Smooth muscle cell (in vitro differentiated cells): ENCODE results near the gene RERE. TPM values are rescaled to one million over a fixed set of nuclear protein-coding genes. Genes with fewer than 3 reads are reported as not detected.

Source experiments
- DNase-seq: peaks from one replicate; lab custom pipeline; 2025; ENCODE audit not compliant: unreplicated experiment; lab: John Stamatoyannopoulos, UW
- H2AFZ ChIP-seq: fragments of 200-600 bp; sonication (generic); 2 replicates; pipeline ENCODE4 v1.6.0; 2016; ENCODE audit warnings: antibody characterized with exemption, low read depth, mild to moderate bottlenecking
- H3F3A ChIP-seq: fragments of 200-600 bp; sonication (generic); 2 replicates; pipeline ENCODE4 v1.6.0; 2017; ENCODE audit warnings: antibody characterized with exemption, low read depth
- H3K27ac ChIP-seq: fragments of 200-600 bp; sonication (generic); 2 replicates; pipeline ENCODE4 v1.5.1; 2016; ENCODE audit warnings: low read depth, mild to moderate bottlenecking
- H3K27me3 ChIP-seq: fragments of 200-600 bp; sonication (generic); 2 replicates; pipeline ENCODE4 v1.6.1; 2016; ENCODE audit warnings: low read depth, mild to moderate bottlenecking
- H3K36me3 ChIP-seq: fragments of 200-600 bp; sonication (generic); 2 replicates; pipeline ENCODE4 v1.5.1; 2016; ENCODE audit warnings: low read depth
- H3K4me1 ChIP-seq: fragments of 200-600 bp; sonication (generic); 2 replicates; pipeline ENCODE4 v1.5.1; 2016; ENCODE audit warnings: low read depth
- H3K4me2 ChIP-seq: fragments of 200-600 bp; sonication (generic); 2 replicates; pipeline ENCODE4 v1.6.0; 2016; ENCODE audit warnings: mild to moderate bottlenecking
- H3K4me3 ChIP-seq: fragments of 200-600 bp; sonication (generic); 2 replicates; pipeline ENCODE4 v1.5.1; 2016; ENCODE audit warnings: mild to moderate bottlenecking
- H3K79me2 ChIP-seq: fragments of 200-600 bp; sonication (generic); 2 replicates; pipeline ENCODE4 v1.6.0; 2016; ENCODE audit warnings: low read depth, mild to moderate bottlenecking
- H3K9ac ChIP-seq: fragments of 200-600 bp; sonication (generic); 2 replicates; pipeline ENCODE4 v1.6.0; 2016; ENCODE audit warnings: low read depth
- H3K9me3 ChIP-seq: fragments of 200-600 bp; sonication (generic); replicated peaks from 2 replicates; pipeline ENCODE4 v1.5.1; 2016; ENCODE audit warnings: low read depth
- H4K20me1 ChIP-seq: fragments of 200-600 bp; sonication (generic); 2 replicates; pipeline ENCODE4 v1.6.0; 2016; ENCODE audit warnings: low read depth
- WGBS: methylation state at CpG from one replicate; pipeline ENCODE4 v1.1.7; 2016; ENCODE audit warnings: low lambda C conversion rate; 5-methylcytosine and 5-hydroxymethylcytosine counted together
- polyA plus RNA-seq: library from polyadenylated mRNA; unstranded; fragments of >200 nt; fragmentation: Nextera tagmentation; extraction: Ambion mirVana; gene quantifications from 2 replicates; pipeline ENCODE4 v1.2.1, GENCODE V29; 2016
- total RNA-seq: library from RNA; depleted of rRNA; stranded (reverse); fragments of >200 nt; gene quantifications from 2 replicates; pipeline ENCODE4 v1.2.3, GENCODE V29; 2014
- TF ChIP-seq, protein P1 (sequence below): fragments of 200-600 bp; sonication (generic); IDR thresholded peaks from 2 replicates; pipeline ENCODE4 v1.5.1; 2017; ENCODE audit warnings: borderline replicate concordance, mild to moderate bottlenecking, antibody characterized with exemption; ENCODE audit not compliant: insufficient read depth, poor library complexity, severe bottlenecking

RERE gene
- total and polyA plus RNA-seq, 2 experiments from 2014 or later, result 45.6 to 59.2 TPM

DNA sequence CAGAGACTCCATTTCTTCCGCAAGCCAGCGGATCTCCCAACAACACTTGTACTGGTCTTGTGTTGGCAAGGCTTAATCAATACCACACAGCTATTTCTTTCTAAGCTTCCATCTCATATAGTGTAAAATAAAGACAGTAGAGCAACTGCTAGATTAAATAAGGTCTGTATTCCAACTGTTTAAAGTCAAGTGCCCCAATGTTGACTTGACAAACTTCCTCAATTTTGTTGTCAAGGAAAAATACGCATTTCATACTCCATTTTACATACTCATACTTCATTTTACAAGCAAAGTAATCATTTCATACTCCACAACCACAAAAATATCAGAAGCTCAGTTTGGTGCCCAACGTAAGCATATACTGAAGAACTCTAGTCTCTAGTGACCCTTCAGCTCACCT is 143.0 kb downstream of the RERE start:
- Histone ChIP-seq H4K20me1 (peaks cover 97% of the 10 kb centered on the region), H2AFZ (no peak overlapping the region), H3K36me3 (no peaks in the 10 kb centered on the region), H3K9ac (peak overlapping the region; percentile 8), H3K4me2 (peak overlapping the region; percentile 30), H3K4me3 (no peak overlapping the region), H3K79me2 (peaks cover 95% of the 10 kb centered on the region), H3K27ac (peak overlapping the region; percentile 56), H3F3A (peaks cover 17% of the 10 kb centered on the region), H3K4me1 (peaks cover 37% of the 10 kb centered on the region), H3K27me3 (no peaks in the 10 kb centered on the region), H3K9me3 (no peaks in the 10 kb centered on the region)
- DNase-seq, result no peak
- 94% methylated on average over 4 of the region's 4 CpGs for WGBS
- TF ChIP-seq, protein P1, sequence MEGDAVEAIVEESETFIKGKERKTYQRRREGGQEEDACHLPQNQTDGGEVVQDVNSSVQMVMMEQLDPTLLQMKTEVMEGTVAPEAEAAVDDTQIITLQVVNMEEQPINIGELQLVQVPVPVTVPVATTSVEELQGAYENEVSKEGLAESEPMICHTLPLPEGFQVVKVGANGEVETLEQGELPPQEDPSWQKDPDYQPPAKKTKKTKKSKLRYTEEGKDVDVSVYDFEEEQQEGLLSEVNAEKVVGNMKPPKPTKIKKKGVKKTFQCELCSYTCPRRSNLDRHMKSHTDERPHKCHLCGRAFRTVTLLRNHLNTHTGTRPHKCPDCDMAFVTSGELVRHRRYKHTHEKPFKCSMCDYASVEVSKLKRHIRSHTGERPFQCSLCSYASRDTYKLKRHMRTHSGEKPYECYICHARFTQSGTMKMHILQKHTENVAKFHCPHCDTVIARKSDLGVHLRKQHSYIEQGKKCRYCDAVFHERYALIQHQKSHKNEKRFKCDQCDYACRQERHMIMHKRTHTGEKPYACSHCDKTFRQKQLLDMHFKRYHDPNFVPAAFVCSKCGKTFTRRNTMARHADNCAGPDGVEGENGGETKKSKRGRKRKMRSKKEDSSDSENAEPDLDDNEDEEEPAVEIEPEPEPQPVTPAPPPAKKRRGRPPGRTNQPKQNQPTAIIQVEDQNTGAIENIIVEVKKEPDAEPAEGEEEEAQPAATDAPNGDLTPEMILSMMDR, result no peak

DNA sequence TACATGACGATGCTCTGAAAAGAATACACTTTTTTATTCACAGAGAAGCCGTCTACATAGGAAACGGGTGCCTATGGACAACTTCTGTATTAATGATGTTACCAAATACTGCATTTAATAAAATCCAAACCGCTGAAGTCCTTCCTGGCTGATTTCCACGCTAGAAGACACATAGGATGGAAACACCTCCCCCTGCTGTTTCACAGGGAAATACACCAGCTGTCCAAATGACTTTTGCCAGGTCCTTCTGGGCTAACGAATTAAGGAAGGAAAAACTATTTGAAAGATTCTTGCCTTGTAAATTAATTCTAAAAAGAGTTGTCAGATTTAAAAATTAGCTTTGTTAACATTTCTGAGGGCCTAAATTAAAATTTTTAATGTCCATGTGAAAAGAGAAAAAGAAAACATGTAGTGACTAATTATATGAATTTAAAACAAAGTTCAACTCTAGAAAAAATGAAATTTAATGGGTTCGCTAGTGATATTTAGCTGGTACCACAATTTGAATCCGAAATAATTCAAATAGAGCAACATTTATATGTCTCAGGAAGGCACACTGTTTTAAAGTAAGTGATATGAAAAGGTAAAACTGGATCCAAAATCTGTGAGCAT is 146.0 kb downstream of the RERE start:
- peaks cover 95% of the 10 kb centered on the region for H4K20me1 ChIP-seq
- H2AFZ ChIP-seq, result no peak overlapping the region
- 46% methylated on average over 8 of the region's 8 CpGs for WGBS
- peak overlapping the region; percentile 47 for H3K27ac ChIP-seq
- H3K36me3 ChIP-seq, result no peaks in the 10 kb centered on the region
- no peaks in the 10 kb centered on the region for H3K9me3 ChIP-seq
- no peak for DNase-seq
- H3K4me2 ChIP-seq, result peak overlapping the region; percentile 62
- H3K4me3 ChIP-seq, result no peak overlapping the region
- peaks cover 16% of the 10 kb centered on the region for H3F3A ChIP-seq
- peaks cover 43% of the 10 kb centered on the region for H3K4me1 ChIP-seq
- peaks cover 96% of the 10 kb centered on the region for H3K79me2 ChIP-seq
- TF ChIP-seq, protein P1, result peak; percentile 76
- no peaks in the 10 kb centered on the region for H3K27me3 ChIP-seq
- H3K9ac ChIP-seq, result no peak overlapping the region

DNA sequence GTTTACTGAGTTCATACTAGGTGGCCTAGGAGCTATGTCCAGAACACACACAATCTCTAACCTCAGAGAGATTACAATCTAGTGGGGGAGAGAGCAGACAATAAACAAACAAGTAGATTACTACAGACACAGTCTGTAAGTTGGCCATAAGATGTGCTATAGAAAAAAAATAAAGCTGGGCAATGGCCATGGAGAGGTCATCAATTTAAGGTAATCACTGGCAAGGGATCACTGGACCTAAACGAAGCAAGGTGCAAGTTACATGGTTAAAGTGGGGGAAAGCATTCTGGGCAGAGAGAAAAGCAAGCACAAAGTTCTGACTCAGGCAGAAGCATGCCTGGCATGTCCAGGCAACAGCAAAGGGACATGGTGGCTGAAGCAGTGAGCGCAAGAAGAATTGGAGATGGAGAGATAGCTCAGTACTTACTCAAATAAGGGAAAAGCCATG is 147.0 kb downstream of the RERE start:
- TF ChIP-seq, protein P1, result no peak
- 18% methylated on average over 2 of the region's 2 CpGs for WGBS
- Histone ChIP-seq H3K36me3 (no peaks in the 10 kb centered on the region), H3K4me1 (peaks cover 53% of the 10 kb centered on the region), H3K27ac (peak overlapping the region; percentile 47), H3K9me3 (no peaks in the 10 kb centered on the region), H3F3A (peaks cover 16% of the 10 kb centered on the region), H2AFZ (no peak overlapping the region), H3K4me2 (peak overlapping the region; percentile 62), H3K4me3 (no peak overlapping the region), H3K27me3 (no peaks in the 10 kb centered on the region), H4K20me1 (peaks cover 97% of the 10 kb centered on the region), H3K9ac (peak overlapping the region; percentile 7), H3K79me2 (peaks cover 96% of the 10 kb centered on the region)
- DNase-seq, result no peak
